ENCODE data around the gene SERF2. TPM values are rescaled to one million over a fixed set of nuclear protein-coding genes. Genes with fewer than 3 reads are reported as not detected.

The SERF2 gene
- total and polyA plus RNA-seq, 2 of the 13 experiments (the other 11 are each of a cell fraction or from before 2014, with no cell fraction given) = 811 to 1,257 TPM

DNA sequence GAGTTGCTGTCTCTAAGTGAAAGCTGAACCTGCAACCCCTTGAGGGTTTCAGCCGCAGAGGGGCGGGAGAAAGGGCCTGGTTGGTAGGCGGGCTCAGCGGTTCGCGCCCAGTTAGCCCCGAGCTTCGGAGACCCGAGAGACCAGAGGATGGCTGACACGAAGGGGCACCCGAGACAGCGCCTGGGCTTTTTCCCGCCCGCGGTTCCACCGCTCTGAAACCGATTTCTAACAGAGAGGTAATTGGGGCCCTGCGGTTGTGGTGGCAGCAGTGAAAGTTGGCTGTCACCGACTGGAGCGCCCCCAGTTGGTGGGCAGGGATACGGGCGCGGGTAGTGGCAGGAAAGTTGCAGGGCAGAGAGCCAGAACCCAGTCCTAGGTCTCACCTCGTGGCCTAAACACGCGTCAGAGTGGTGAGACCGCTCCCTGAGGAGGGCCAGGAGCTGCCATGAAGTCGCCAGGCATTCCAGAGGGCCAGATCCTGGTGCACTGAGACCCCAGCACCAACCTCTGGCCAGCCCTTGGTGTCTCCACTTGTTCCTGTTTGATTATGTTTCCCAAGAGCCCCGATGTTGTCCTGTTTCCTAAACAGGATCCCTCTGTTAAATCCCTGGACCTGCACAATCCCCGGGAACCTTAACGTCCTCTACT lies 14.7 kb upstream of the SERF2 start (continued):
- TF ChIP-seq, protein P1, sequence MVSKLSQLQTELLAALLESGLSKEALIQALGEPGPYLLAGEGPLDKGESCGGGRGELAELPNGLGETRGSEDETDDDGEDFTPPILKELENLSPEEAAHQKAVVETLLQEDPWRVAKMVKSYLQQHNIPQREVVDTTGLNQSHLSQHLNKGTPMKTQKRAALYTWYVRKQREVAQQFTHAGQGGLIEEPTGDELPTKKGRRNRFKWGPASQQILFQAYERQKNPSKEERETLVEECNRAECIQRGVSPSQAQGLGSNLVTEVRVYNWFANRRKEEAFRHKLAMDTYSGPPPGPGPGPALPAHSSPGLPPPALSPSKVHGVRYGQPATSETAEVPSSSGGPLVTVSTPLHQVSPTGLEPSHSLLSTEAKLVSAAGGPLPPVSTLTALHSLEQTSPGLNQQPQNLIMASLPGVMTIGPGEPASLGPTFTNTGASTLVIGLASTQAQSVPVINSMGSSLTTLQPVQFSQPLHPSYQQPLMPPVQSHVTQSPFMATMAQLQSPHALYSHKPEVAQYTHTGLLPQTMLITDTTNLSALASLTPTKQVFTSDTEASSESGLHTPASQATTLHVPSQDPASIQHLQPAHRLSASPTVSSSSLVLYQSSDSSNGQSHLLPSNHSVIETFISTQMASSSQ (IDR thresholded peaks at IDR 0.05; ENCODE audit: low read depth) = no peak
- TF ChIP-seq, protein P1 (CRISPR knock-in tag; IDR thresholded peaks at IDR 0.05; ENCODE audit: borderline replicate concordance) = peak; percentile 23; the same call in 1 of the 2 replicates
- no peak for TF ChIP-seq NR2C2 (CRISPR knock-in tag; IDR thresholded peaks at IDR 0.05; ENCODE audit: borderline replicate concordance)
- 0 out of 2 replicates have a peak, but pooled peaks have one; percentile 72 for TF ChIP-seq ZNF296 (CRISPR knock-in tag; conservative IDR thresholded peaks at IDR 0.05)
- TF ChIP-seq ZBTB7A (CRISPR knock-in tag; IDR thresholded peaks at IDR 0.05) = peak; percentile 36; the same call in 1 of the 2 replicates
- no peak for TF ChIP-seq GTF2F1 (IDR thresholded peaks at IDR 0.05; ENCODE audit: low read length)
- peak; percentile 56; the same call in 1 of the 2 replicates for TF ChIP-seq GLI4 (CRISPR knock-in tag; IDR thresholded peaks at IDR 0.05; ENCODE audit: borderline replicate concordance)
- peak; percentile 63; the same call in 1 of the 2 replicates for TF ChIP-seq KLF9 (CRISPR knock-in tag; IDR thresholded peaks at IDR 0.05; ENCODE audit: low read depth)
- no peak for TF ChIP-seq SRSF1 (optimal IDR thresholded peaks at IDR 0.05; ENCODE audit: low read depth, low read length)
- TF ChIP-seq ZNF883 (CRISPR knock-in tag; IDR thresholded peaks at IDR 0.05; ENCODE audit: not compliant biosample characterization) = peak; percentile 27
- TF ChIP-seq NFKB2 (CRISPR knock-in tag; IDR thresholded peaks at IDR 0.05; ENCODE audit: borderline replicate concordance) = peak; percentile 86; the same call in 1 of the 2 replicates
- TF ChIP-seq CHD2 (IDR thresholded peaks at IDR 0.05; ENCODE audit: low read depth, low read length) = no peak
- TF ChIP-seq ZSCAN12 (CRISPR knock-in tag; IDR thresholded peaks at IDR 0.05) = 0 out of 2 replicates have a peak, but pooled peaks have one; percentile 47
- TF ChIP-seq, protein P2, sequence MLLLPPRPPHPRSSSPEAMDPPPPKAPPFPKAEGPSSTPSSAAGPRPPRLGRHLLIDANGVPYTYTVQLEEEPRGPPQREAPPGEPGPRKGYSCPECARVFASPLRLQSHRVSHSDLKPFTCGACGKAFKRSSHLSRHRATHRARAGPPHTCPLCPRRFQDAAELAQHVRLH (CRISPR knock-in tag; IDR thresholded peaks at IDR 0.05; ENCODE audit: borderline replicate concordance, low read depth) = peak; percentile 77; the same call in 1 of the 2 replicates
- peak; percentile 39; the same call in 1 of the 2 replicates for TF ChIP-seq ZNF12 (CRISPR knock-in tag; IDR thresholded peaks at IDR 0.05)
- peak; percentile 81; the same call in 1 of the 2 replicates for TF ChIP-seq ZNF816 (CRISPR knock-in tag; IDR thresholded peaks at IDR 0.05; ENCODE audit: borderline replicate concordance)
- TF ChIP-seq HDAC1 (CRISPR knock-in tag; IDR thresholded peaks at IDR 0.05) = peak; percentile 68
- TF ChIP-seq, protein P3, sequence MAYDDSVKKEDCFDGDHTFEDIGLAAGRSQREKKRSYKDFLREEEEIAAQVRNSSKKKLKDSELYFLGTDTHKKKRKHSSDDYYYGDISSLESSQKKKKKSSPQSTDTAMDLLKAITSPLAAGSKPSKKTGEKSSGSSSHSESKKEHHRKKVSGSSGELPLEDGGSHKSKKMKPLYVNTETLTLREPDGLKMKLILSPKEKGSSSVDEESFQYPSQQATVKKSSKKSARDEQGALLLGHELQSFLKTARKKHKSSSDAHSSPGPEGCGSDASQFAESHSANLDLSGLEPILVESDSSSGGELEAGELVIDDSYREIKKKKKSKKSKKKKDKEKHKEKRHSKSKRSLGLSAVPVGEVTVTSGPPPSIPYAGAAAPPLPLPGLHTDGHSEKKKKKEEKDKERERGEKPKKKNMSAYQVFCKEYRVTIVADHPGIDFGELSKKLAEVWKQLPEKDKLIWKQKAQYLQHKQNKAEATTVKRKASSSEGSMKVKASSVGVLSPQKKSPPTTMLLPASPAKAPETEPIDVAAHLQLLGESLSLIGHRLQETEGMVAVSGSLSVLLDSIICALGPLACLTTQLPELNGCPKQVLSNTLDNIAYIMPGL (CRISPR knock-in tag; IDR thresholded peaks at IDR 0.05; ENCODE audit: borderline replicate concordance in 1 of 2, low read depth in 1 of 2) = peak; percentile 97 to 98
- TF ChIP-seq CENPT (CRISPR knock-in tag; IDR thresholded peaks at IDR 0.05; ENCODE audit: low read depth) = no peak
- TF ChIP-seq ZNF598 (CRISPR knock-in tag; IDR thresholded peaks at IDR 0.05; ENCODE audit: borderline replicate concordance) = peak; percentile 77; the same call in 1 of the 2 replicates
- TF ChIP-seq, protein P4, sequence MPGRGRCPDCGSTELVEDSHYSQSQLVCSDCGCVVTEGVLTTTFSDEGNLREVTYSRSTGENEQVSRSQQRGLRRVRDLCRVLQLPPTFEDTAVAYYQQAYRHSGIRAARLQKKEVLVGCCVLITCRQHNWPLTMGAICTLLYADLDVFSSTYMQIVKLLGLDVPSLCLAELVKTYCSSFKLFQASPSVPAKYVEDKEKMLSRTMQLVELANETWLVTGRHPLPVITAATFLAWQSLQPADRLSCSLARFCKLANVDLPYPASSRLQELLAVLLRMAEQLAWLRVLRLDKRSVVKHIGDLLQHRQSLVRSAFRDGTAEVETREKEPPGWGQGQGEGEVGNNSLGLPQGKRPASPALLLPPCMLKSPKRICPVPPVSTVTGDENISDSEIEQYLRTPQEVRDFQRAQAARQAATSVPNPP (CRISPR knock-in tag; IDR thresholded peaks at IDR 0.05) = peak; percentile 36; the same call in 1 of the 2 replicates

All from HepG2 (cell line).